Stimulated activated CD4-positive, alpha-beta T cell treated with anti-CD3 and anti-CD28 coated beads, Interleukin-4, amount 100 ng/mL, for 1 hour (primary cell): ENCODE results near the gene CPZ.
"Not testable (repeated sequence)": the region's sequence is repeated elsewhere in the genome, so short reads cannot be mapped to it uniquely, and the experiment has no call there.

Source experiments
- DNase-seq: peaks from one replicate; pipeline ENCODE4 v3.0.0-alpha.2; 2020

The CPZ gene

DNA sequence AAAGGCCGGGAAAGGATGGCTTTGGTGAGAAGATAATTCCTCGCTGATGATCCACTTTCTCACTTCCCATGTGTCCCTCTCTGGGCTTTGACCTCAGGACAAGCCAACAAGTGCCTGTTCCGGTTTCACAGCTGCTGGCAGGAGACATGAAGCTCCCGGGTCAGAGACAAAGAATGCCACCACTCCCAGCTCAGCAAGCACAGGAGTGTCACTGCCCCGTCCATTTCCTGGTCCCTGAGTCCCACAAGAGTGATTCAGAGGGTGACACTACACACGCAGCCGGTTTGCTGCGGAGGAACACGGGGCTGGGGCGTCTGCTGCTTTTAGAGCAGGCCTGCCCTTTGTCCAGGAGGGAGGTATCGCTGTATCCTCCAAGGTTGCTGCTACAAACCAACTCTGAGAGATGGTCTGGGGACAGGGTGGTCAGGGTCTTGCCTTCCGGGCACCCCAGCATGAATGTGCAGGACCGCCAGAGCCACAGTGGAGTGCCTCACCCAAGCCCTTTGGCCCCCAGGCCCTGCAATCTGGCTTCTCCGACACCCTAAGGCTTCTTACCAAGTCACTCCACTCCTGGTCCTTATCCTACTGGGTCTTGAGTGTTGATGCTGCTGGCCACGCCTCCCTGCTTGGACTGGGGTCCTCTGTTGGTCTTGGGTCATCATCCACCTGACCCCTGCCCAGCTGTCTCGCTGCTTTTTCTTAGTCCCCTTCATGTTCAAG is 49.5 kb downstream of the CPZ start:
- no peak for DNase-seq

DNA sequence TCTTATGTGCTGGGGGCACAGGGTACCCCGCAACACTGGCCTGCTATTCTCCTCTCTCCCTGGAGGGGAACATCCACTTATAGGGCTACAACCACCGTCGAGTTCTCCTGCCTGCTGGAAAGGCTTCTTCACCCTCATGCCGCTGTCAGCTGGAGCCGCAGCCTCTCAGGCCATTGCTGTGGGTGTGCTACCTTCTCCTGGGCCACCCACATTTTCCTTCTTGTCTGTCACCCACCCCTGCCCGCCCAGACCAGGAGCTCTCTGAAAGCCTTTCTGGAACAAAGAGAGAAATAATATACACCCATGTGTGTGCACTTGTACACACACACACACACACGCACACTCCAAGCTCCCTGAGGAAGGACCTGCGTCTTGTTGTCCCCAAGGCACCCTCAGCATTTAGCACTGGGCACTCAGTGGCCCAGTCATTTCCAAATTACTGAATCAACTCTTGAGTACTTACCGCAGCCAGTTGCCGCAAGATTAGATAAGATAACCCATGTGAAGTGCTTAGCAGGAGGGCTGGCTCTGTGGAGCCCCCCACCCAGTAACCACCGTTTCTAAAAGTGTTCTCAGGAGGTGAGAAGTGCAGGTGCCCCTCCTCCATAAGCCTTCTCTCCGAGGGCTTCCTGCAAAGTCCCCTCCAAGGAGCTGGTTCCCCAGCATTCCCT is 50.2 kb downstream of the CPZ start:
- no peak for DNase-seq

DNA sequence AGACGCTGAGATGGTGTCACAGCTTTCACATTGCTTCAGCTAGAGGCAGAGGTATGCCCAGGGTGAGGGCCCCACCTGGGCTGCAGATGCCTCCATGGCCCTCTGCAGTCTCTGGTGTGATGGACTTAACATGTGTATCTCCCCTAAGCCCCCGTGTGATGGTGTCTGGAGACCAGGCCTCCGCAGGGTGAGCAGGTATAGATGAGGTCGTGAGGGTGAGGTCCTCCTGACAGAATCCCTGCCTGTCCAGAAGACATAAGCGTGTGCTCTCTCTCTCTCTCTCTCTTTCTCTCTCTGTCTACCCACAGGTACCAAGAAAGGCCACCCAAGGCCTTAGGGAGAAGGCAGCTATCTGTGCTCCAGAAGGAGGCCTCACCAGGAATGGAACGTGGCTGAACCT is 50.9 kb downstream of the CPZ start:
- no peak for DNase-seq

DNA sequence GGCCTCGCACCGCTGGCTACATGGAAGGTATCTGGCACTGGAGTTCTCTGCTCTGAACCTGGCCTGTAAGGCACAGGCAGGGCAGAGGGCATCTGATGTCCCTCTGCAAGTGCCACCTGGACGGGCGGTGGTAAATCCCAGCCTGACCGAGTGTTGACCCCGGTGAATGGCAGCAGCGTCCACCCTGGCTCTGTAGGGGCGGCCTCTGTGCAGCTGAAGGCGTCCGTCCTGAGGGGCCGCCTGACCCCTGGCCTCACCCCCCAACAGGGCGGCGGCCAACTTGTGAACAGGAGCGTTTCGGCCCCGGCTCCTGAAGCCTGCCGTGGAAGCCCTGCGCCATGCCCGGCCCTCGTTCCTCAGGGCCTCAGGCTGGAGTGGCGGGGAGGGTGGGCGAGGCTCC is 51.4 kb downstream of the CPZ start:
- no peak for DNase-seq

DNA sequence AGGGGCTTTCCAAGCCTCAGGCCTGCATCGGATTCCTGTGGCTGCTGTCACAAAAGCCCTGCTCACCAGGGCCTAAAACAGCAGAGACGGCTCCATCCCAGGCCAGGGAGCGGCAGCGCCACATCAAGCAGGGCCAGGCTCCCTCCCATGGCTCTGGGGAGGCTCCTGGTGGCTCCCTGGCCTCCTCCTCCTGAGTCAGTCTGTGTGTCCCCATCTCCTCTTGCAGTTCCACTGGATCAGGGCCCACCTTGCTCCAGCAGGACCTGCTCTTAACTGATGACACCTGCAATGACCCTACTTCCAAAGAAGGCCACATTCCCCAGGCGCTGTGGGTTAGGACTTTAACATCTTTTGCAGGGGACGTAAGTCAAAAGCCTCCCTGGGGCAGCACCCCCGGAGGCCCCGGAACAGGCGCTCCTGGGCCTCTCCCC is 51.9 kb downstream of the CPZ start:
- no peak for DNase-seq

DNA sequence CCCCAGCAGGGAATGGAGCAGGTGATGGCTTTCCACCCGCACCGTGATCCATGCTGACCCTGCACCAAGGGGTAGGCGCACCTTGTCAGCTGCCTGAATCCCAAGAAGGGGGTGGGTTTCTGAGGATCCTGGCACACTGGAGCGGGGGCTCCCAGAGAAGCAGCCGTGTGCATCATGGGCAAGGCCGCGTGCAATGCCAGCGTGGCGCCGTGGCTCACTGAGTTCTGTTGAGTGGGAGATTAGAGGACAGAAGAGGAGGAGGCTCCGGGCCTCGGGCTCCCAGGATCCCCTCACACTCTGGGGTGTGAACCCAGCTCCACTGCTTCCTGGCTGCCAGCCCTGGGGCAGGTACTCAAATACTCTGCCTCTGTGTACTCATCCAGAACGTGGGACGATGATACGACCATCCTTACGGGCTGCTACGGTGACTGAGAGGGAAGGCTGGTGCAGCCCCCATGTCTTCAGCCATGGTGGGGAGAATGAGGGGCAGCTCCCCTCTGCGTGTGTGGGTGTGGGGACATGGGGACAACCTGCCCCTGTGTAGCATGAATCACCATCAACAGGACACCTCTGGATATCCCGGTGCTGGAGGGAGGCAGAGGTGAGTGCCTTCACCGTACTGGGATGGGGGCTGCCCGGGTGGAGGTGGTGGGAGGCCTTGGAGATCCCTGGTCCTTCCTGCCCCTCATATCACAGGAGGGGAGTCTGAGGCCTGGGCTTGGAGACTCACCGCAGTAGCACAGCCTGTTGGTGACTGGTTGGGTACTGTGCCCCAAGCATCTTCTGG is 52.6 kb downstream of the CPZ start:
- no peak for DNase-seq

DNA sequence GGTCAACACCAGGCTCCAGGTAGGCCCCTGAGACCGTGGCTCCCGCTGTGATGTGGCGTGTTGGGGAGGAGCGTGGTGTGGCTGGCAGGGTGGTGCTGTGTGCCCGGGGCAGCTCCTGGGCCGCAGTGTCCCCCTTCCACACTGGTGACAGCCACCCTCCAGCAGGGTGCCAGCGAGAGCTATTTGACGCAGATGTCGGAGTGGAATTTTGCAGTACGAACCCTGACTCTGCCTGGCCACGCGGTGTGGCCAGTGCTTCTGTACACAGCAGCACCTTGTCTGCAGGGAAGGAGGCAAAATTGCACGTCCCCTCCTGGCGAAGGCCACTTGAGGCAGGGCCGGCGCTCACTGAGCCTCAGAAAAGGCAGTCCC is 53.2 kb downstream of the CPZ start:
- no peak for DNase-seq

DNA sequence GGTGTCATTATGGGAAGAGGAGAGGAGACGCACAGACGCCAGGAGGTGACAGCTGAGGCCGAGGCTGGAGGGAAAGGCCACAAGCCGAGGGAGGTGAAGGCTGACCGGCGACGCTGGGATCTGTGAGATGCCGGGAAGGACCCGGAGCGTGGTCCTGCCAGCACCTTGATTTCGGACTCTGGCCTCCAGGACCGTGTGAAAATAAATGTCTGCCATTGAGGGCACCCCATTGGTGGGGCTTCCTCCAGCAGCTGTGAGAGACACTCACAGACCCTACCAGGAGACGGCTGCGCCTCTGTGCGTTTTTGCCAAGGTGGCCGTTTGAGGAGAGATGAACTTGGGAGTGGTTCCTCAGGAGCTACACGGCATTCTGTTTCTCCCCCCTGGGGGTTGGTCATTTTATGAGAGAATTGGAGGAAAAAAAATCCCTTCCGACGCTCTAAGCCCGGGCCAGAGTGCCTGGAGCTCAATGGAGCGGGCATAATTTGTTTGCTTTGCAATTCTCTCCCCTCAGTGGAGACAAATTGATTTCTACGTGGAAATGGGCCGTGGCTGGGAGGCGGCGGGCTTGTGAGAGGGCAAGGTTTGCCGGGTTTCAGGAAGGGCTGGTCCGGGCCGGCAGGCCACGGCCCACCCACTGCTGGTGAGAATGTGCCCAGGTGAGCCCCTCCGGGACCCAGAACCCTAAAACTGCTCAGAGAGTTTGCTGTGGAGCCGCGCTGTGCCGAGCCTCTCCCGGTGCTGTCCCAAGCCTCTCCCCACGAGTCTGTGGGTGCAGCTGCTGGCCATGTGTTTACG is 53.9 kb downstream of the CPZ start:
- no peak for DNase-seq

DNA sequence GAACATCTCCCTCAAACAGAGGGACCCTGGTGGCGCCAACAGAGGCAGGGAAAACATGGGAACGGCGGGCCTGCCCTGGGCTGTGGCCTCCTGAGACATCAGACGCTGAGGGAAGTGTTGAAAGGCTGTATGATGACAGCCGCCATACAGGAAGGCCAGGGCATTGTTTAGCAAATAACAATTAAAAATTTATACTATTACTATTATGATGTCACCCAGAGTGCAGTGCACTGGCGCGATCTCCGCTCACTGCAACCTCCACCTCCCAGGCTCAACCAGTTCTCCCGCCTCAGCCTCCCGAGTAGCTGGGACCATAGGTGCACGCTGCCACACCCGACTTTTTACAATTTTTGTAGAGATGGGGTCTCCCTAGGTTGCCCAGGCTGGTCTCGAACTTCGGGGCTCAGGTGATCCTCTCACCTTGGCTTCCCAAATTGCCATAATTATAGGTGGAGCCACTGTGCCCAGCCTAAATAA is 54.6 kb downstream of the CPZ start:
- DNase-seq, result no peak

DNA sequence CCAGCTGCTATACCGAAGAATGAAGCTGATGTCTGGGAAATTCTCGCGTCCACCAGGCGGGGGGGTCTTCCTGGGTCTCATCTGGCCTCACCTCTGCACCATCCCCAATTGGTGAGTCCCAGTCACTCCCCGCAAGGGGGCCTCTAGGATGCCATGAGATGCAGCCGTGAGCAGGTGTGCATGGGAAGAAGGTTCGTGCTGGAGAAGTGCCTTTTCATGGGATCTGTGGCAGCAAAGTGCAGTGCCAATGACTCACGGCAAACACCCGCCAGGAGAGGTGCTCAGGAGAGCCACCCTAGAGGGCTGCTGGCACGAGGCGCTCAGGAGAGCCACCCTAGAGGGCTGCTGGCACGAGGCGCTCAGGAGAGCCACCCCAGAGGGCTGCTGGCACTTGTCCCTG is 55.1 kb downstream of the CPZ start:
- DNase-seq, result no peak

DNA sequence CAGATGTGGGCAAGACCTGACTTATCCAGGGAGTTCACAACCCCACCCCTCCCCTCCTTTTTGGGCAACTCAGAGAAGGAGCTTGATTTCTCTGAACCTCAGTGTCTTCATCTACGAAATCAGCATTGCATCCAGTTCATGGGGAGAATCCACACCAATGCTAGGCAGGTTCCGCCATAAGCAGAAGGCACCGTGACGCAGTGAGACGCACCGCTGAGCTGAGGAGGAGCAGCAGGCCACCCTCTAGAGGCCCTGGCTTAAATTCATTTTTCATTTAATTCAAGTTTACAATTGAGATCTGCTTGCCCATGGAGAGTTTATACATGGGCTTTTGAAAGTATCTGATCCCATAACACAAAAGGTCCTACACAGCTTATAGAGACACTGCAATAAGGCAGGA is 55.7 kb downstream of the CPZ start:
- no peak for DNase-seq

DNA sequence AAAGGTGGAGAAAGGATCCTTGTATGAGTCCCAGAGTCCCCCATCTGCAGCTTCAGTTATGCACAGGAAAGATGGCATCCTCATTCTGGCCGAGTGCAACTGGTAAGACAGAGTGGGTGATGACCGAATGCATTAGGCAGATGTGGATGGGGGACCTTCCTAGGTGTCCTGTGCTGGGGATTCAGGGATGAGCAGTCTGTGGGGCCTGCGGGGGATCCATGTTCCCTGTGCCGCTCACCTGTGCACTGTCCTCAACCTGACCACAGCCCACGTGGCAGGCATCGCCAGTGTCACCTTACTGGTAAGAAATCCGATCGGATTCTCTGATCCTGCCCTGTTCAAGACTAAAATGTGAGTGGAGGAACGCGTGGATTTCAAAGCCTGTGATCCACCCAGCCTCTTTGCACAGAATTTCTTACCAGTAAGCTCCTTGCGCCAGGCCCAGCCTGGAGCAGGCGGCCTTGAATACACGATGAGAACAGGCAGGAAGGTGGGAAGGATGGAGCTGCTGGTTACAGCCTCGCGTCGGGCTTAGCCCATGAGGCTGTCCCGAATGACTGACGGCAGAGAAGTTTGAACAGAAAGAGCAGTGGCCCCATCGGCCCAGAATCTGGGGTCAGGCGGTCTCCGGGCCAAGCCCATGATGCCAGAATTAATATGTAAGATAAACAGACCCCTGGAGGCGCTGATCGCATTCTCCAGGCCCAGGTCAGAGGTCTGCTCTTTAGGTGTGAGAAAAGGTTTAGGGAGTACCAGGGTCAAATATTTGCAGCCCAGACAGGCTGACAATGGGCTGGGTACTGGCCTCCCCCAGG is 56.5 kb downstream of the CPZ start:
- no peak for DNase-seq

DNA sequence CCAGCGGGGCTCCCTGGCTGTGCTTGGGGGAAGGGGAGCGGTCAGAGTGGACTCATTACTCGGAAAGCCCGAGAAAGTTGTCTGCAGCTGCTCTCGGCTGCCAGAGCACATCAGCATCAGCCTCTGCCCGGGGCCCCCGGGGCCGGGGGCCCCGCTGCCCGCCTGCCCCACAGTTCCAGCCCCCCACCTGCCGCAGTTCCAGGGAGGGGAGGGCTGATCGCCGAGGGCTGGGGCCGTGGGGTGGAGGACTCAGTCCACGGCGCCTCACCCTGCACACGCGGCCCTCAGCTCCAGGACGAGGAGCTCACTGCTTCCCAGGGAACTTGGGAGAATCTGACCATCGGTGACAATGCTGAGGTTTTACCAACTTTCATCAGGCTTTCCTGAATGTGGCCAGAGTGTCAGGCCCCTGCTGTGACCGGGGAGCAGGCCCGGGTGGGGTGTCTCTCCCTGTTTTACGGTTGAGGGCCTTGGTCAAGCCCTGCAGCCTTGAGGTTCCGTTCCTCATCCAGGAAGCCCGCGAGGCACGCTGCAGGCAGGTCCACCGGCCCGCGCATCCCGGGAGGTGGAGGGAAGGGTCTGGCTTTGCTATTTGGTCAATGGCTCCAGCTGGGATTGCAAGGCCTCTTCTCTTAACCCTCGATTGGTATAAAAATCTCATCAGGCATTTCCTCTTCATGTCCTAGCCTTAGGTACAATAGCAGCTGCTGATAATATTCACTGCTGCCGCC is 57.2 kb downstream of the CPZ start:
- DNase-seq, result no peak

DNA sequence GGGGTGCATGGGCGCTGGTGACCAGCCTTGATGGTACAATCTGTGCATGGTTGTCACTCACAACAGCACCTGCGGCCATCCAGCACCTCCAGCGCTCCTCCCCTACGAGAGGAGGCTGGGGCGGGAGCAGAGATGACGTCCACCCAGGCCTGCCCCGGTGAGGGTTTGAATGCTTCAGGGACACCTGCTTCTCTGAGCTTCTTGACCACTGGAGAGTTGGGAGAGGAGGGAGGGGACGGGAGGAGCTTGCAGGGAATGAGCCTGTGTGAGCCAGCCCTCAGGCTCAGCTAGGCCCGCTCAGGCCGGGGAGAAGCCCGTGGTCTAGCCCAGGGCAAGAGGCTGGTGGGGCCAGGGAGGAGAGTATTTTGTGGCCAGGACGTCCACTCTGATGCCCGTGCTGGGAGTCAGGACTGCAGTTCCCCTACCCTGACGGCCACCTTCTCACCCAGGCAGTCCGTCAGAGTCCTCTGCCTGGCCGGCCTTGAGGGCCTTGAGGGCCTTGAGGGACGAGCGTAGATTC is 59.2 kb downstream of the CPZ start:
- DNase-seq, result no peak

DNA sequence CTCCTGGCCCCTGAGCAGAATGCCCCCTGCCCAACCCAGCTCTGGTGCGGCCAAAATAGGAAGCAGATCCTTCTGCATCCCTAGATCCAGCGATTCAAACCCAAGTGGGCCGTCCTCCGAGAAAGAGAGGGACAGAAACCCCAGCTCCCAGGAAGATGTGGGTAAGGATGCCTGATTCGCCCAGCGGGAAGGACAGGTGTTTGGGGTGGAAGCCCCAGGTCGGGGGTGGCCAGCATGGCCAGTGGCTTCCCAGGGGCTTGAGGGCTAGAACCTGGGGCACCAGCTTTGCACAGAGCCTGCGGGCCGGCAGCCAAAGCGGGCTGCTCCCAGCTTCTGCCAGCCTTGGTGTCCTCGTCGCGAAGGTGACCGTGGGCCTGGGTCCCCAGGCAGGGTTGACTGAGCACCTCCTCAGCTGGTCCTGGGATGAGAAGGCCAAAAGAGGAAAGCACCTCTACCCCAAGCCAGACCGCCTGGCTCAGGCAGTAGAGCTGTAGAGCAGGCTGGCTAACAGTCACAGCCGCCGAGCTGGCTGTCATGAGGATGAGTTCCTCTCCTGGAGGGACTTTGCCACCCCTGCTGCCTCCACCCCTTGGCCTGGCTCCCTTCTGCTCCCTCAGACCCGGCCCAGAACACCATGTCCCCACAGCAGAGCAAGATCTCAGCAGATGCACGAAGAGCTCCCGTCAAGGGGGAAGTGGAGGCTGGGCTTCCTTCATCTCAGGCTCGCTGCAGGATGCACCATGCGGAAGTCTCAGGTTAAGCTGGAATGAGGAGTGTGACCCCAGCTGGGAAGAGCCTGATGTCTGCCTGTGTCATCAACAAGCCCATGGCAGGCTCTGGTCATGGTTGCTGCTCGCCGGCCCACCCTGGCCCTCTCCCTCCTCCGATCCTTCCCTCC is 59.9 kb downstream of the CPZ start:
- DNase-seq, result no peak

DNA sequence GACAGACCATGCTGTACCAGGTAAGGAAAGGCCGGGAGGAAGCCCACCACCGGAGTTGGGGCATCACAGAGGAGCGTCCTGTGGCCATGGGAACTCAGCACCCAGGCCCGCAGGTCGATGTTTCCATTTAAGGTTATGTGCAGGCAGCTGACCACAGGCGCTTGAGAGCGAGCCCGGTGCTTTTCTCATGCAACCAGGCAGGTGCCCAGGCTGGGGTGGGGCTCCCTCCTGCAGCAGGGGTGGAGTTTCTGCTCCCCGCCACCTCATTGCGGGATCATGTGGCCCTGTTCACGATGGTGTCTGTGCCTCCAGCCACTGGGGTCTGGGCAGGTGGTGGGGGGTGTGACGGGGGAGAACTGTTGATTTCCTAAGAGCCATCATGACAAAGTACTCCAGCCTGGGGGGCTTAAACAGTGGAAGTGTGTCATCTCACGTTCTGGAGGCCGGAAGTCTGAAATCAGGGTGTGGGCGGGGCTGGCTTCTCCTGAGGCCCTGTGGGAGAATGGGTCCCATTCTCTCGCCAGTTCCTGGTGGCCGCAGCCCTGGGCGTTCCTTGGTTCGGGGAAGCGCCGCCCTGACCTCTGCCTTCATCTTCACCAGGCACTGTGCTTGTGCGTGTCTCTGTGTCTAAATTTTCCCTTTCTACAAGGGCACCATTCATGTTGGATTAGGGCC is 60.9 kb downstream of the CPZ start:
- no peak for DNase-seq

DNA sequence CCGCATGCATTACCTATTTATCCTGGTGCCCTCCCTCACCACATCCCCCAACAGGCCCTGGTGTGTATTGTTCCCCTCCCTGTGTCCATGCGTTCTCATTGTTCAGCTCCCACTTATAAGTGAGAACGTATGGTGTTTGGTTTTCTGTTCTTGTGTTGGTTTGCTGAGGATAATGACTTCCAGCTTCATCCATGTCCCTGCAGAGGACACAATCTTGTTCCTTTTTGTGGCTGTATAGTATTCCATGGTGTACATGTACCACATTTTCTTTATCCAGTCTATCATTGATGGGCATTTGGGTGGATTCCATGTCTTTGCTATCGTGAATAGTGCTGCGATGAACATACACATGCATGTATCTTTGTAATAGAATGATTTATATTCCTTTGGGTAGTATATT is 61.6 kb downstream of the CPZ start:
- DNase-seq, result not testable (repeated sequence)

DNA sequence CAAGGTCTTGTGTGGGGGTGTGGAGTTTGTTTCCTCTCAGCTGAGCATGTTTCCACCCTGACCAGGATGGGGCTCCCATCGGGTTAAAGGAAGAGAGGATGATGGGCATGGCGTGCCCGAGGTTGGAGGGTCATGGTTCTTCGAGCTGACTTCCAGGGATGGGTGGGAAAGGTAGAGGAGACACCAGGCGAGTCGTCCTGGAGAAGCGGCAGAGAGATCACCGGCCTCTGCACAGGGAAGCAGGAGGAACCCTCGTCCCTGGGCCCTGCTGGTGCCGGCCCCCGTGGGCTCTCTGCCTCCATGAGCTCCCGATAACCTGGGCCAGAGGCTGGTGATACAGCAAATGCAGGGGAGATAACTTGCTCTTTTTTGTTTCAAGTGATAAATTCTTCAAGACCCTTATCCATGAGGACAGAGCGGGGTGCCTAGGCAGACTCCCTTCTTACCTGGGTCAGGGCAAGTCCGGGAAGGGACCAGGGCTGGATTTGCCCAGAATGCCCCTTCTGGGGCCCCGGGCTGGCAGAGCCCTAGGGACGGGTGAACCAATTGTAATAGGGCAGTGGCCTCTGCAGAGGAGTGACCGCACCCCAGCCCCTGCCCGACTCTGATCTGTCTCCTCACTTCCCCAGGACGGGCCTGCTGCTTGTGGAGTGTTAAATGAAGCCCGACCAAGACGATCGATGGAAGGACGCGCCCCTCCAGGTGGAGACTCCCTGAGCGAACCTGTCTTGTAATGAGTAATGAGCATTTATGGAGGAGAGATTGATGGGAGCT is 63.0 kb downstream of the CPZ start:
- no peak for DNase-seq

DNA sequence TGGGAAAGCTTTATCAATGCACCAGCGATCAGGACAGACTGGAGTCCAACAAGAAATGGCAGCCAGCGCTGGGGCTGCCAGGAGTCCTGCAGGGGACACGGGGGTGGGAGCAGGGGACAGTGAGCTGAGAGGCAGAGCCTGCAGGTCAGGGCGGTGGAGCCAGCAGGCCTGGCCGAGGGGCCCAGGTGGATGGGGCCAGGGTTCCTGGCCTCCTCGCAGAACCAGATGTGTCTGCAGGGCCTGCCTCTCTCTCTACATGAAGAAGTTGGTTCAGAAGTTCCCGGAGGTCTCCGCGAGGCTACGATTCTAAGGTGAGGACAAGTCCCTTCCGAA is 63.6 kb downstream of the CPZ start:
- DNase-seq, result no peak
